NCI-H2107 treated with DMSO at 0.1 percent for 48 hours (cell line): ENCODE measurements around the gene KCNAB2.
"Not testable (repeated sequence)": the region's sequence is repeated elsewhere in the genome, so short reads cannot be mapped to it uniquely, and the experiment has no call there.

Experiments used
- DNase-seq: peaks from one replicate; lab custom pipeline; 2025; ENCODE audit not compliant: unreplicated experiment; lab: John Stamatoyannopoulos, UW

KCNAB2 gene

DNA sequence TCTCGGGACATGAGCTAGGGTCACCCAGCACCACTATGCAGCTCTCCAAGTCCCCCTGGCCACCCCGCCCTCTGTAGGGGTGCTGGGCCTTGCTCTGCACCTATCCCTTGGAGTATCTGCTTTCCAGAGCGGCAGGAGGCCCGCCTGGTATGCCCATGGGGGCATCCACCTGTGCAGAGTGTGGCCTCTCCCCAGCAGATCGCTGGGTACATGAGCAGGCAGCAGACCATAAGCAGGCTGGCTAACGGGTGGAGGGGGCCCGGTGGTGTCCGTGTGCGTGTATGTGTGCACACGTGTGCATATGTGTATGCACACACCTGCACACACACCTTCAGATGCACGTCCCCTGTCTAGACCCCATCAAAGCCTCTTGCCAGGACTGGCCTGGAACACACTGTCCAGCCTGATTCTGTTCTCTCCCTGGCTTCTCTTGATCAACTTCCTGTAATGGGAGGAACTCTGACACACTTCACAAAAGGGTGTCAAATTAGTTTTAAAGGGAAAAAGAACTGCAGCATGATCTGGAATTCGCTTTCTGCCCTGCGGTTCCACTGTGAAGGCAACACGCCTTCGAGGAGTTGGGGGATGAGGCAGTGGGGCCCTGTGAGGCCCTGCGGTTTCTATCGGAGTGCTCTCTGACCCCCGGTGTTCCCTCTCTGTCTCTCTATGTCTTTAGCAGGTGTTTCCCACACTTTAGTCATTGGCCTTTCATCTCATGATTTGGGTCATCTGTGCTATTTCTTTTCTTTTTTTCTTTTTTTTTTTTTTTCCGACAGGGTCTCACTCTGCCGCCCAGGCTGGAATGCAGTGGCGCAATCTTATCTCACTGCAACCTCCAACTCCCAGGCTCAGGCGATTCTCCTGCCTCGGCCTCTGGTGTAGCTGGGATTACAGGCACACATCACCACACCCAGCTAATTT is 36.3 kb upstream of the KCNAB2 start:
- DNase-seq = no peak

DNA sequence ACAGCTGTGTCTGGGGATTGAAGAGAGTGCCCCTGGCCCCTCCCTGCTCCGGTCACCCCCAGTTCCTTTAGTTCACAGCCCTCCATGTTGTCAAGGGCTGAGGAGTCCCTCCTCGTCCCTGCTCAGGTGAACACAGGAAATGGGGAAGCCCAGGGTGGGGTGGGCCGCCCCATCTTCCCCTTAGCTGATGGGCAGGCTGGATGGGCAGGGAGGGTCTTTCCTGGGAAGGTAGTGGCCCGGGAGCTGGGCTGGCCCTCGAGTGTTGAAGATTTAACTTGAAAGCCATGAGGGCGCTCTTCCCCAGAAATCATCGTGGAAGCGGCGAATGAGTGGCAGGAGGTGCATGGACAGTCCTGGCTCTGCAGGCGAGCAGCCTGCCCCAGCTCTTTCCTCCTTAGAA is 35.1 kb upstream of the KCNAB2 start:
- DNase-seq = no peak

DNA sequence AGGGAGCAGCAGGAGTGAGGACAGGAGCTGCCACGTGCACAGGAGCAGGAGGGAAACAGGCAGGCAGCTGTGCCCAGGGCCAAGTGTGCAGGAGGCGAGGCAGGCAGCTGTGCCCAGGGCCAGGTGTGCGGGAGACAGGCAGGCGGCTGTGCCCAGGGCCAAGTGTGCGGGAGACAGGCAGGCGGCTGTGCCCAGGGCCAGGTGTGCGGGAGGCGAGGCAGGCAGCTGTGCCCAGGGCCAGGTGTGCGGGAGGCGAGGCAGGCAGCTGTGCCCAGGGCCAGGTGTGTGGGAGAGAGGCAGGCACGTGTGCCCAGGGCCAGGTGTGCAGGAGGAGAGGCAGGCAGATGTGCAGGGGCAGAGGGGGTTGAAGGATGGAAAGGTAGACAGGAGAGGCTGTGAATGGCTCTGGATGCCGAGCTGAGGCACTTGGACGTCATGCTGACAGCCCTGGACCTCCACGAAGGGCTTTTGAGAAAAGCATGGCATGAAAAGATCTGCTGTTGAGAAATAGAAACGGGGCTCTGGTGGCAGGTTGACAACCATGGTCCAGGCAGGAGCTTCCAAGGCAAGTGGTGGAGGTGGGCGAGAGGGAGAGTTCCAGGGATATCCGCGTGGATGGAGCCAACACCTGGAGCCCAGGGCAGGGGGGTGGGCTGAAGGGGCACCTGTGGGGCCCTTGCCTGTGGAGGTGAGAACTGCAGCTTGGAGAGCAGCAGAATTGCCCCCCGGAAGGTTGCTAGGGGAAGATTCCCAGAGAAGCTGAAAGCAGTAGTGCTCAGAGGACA is 34.3 kb upstream of the KCNAB2 start:
- no peak for DNase-seq

DNA sequence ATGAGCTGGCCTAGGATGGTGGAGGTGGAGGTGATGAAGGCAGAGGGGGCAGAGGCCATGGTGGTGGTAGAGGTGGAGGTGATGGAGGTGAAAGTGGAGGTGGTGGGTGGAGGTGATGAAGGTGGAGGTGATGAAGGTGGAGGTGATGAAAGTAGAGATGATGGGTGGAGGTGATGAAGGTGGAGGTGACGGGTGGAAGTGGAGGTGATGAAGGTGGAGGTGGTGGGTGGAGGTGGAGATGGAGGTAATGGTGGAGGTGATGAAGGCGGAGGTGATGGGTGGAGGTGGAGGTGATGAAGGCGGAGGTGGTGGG is 33.8 kb upstream of the KCNAB2 start:
- no peak for DNase-seq

DNA sequence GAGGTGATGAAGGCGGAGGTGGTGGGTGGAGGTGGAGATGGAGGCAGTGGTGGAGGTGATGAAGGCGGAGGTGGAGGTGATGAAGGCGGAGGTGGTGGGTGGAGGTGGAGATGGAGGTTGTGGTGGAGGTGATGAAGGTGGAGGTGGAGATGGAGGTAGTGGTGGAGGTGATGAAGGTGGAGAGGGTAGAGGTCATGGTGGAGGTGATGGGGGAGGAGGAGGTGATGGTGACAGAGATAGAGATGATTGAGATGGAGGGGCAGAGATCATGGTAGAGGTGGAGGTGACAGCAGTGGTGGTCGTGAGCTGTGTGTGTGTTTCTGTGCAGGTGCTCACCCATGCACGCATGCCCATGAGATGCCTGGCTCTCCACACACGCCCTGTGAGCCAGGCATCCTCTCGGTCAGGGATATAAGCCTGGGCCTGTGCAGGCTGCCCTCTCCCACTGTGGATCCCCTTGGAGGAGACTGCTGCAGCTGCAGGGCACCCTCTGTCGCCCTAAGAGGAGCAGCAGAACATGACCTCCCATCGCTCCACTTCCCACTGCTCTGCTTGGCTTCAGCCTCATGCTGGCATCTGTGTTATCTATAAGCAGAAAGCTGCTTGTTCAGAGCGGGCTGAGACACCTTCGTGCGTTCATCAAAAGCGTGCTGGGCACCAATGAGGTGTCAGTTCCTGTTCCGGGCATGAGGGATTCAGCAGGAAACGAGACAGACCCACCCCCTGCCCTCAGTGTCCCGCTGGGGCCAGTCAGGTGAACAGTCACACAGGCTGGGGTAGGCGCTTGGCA is 33.0 kb upstream of the KCNAB2 start:
- no peak for DNase-seq

DNA sequence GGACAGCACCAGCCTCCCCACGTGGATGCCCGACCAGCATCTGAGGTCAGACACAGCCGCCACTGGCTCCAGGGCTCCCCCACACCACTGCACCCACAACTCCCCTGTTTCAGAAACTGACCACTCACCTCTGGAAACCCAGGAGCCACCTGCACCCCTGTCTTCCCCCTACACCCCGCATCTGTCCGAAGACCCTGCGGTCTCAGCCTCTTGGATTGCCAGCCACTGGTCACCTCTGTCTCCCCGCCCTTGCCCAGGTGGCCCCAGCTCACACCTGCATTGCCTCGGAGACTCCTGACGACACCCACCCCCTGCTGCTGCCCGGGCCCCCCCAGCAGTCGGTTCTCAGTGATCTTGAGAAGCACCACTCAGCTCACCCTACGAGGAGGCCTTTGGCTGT is 32.2 kb upstream of the KCNAB2 start:
- no peak for DNase-seq

DNA sequence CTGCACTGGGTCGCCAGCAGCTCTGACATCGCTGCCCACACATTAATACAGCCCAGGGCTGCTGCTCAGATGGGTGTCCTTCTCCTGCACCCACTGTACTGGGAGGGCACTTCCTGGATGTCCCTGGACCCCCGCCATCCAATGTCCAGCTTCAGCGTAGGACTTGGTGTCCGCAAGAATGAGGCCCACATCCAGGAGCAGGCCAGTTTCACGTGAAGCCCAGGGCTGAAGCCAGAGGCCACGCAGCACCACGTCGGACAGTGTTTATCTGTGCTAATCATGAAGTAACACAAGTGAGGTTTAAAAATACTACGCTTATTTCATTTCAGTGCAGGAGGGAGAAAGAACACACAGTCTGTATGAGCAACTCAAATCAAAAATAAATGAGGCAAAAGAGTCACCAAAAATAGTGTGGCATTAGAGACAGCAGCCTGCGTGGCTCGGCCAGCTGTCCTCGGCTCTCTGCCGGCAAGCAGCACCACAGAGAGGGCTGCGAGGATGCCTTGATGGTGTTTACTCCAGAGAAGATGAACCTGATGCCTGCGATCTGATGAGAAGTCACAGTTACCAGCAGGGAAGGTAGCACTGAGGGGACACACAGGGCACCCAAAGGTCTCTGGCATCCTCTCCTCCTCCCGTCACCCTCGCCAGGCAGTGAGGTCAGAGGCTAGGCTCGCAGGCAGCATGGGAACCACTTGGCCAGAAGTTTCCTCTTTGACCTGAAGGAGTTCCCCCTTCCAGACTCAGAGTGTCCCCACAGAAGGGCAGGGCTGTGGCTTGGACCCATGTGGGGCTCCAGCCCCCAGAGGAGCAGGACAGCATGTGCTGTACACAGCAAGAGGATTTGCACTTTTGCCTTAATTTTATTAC is 31.3 kb upstream of the KCNAB2 start:
- DNase-seq = no peak

DNA sequence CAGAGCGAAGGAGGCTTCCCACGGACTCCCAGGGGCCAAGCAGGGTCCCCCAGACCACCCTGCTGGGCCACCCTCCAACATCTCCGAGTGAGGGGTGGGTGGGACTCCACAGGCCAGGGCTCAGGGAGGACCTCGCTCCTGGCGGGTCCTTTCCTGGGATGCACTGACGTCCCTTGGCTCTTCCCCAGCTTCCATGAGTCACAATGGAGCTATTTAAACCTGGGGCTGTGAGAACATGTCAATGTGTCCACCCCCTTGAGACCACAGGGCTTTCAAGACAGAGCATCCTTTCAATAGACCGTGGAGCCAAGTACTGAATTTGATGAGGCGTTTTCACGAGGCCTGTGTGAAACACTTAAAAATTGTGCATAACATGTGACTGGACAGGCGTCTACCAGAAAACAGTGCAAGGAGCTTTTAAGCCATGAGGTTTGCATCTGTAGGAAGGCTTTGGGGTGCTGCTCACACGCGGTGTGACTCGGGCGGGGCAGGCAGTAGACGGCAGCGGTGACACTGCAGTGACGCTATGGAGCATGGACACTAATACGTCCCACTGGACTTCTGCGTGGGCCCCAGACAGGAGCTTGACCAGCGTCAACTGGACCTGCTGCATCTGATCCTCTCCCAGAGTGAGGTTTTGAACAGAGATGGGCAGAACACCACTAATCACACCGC is 29.4 kb upstream of the KCNAB2 start:
- DNase-seq = no peak

DNA sequence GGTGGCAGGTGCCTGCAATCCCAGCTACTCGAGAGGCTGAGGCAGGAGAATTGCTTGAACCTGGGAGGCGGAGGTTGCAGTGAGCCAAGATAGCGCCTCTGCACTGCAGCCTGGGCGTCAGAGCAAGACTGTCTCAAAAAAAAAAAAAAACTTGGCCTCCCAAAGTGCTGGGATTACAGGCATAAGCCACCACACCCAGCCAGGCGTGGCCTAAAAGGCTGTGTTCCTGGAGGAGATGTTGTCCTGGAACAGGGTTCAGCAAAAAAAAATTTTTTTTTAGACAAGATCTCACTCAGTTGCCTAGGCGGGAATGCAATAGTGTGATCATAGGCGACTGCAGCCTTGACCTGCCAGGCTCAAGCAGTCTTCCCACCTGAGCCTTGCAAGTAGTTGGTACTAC is 28.0 kb upstream of the KCNAB2 start:
- not testable (repeated sequence) for DNase-seq

DNA sequence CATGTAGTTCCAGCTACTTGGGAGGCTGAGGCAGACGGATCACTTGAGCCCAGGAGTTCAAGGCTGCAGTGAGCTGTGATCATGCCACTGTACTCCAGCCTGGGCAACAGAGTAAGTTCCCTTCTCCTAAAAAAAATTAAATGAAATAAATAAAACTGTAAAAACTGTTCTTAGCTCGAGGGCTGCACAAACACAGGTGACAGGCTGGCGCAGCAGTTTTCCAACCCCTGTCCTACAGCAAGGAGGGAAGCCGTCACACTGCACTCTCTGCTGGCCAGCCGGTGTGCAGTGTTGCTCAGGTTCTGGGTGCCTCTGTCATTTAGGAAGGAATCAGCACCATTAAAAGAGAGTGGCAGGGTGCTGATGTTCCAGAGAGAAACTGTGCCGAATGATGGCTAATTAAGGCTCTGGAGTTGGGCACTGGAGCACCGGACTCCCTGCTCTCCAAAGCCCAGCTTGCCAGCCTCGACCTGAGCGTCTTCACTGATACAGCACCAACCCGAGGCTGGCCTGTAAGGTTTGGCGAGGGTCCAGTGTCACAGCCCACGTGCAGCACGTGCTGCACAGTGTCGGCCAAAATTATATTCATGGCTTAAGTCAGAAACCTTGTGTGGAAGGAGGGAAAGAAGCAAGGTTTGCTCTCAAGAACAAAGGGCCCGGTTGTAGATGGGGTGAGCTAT is 26.4 kb upstream of the KCNAB2 start:
- no peak for DNase-seq

DNA sequence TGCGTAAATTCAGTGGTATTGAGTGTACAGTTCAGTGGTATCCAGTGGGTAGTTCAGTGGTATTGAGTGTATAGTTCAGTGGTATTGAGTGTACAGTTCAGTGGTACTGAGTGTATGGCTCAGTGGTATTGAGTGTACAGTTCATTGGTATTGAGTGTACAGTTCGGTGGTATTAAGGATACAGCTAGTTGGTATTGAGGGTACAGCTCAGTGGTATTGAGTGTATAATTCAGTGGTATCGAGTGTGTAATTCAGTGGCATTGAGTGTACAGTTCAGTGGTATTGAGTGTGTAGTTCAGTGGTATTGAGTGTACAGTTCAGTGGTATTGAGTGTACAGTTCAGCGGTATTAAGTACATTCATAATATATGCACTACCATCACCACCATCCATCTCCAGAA is 23.5 kb upstream of the KCNAB2 start:
- no peak for DNase-seq

DNA sequence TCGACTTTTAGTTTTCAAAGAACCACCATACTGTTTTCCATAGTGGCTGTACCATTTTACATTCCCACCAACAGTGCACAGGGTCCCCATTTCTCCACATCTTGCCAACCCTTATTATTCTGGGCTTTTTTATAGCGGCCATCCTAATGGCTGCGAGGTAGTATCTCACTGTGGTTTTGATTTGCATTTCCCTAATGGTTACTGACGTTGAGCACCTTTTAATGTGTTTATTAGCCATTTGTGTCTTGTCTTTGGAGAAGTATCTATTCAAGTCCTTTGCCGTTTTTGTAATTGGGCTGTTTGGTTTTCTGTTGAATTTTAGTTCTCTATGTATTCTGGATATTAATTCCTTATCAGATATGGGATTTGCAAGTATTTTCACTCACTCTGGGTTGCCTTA is 22.3 kb upstream of the KCNAB2 start:
- no peak for DNase-seq

DNA sequence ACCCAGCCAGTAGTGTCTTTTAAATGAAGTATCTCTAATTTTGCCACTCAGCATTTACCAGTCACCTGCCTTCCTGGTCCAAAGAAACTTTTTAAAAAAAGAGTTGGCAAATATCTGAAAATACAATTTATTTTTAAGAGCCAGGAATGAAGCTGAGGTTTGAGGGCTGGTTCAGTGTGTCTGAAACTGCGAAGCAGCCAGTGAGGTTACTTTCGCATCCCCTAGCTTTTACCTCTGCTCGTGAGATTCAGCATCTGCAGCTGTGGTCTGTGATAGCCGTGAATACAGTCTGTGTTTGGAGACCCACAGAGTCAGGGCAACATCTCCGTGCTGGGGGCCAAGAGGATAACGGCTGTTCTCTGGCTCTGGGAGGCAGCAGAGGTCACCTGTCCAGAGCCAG is 21.3 kb upstream of the KCNAB2 start:
- DNase-seq = no peak

DNA sequence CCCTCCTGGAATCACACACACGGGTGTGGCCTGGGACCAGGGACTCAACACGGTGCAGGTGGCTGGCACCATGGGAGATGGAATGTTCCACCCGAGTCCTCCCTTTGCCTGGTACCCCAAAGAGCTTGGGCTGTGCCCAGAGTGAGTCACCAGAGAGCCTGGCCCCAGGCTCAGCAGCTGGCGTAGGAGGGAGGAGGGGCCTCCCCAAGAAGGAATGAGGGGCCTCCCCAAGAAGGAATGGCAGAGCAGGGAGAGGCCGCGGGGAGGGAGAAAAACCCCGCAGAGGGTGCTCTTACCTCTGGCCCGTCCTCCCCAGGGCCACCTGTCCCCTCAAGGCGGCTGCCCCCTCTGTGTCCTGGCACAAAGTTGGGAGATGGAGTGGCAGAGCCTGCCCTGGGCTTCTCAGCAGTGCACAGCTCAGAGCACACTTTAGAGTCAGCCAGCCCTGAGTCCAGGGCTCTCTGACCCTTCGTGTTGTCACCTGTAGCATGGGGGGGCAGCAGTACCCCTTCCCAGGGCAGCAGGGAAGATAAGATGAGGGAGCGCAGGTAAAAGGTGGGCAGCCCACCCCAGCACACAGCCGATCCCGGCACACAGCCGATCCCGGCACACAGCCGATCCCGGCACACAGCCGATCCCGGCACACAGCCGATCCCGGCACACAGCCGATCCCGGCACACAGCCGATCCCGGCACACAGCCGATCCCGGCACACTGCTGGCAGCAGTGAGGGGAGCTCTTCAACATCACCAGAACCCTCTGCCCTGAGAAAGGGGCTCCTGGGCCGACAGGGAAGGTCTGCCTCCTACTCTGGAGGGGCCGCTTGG is 20.2 kb upstream of the KCNAB2 start:
- DNase-seq = no peak

DNA sequence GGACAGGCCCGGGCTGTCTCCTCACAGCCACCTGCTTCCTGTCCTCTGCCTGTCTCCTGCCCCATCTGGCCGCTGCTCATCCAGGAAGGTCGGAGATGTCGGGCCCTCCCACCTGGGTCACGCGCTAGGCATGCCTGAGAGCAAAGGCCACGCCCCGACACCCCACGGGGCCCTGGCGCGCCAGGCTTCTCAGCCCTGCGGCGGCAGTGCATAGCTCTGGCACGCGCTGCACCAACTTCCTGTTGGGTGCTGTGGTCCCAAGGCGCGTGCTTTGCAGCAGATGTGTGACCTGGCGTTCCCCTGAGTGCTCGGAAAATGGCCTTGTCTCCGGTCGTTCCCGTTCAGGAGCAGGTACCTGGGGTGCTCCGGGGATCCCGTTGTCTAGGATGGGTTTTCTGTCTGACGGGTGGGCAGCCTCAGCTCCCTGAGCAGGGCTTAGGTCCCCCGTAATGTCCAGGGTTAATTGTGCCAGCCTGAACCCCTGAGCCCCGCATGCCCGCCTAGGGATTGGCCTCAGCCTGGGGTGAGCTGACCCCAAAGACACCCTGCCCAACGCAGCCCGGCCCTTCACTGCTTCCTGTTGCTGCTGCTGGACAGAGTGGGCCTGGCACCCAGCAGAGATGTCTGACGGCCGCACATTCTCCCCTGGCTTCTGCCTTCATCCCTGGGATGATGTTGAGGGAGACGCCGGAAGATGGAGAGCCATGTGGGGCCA is 19.4 kb upstream of the KCNAB2 start:
- no peak for DNase-seq

DNA sequence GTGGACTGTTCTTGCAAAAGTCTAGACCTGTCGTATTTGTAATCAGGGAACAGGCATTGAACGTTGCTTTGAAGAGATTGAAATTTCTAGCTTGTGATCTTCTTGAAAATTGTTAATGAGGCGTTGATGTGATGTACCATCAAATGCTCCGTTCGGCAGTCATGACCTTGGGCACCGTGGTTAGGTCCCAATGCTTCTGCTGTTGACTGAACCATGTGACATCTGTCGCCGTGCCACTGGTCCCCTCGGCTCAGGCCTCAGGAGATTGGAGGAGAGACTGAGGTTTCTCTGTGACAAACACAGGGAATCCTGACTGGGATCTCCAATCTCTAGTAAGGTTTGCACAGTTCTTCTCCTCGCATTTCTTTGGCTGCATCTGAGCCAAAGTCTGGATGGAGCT is 18.1 kb upstream of the KCNAB2 start:
- DNase-seq = no peak

DNA sequence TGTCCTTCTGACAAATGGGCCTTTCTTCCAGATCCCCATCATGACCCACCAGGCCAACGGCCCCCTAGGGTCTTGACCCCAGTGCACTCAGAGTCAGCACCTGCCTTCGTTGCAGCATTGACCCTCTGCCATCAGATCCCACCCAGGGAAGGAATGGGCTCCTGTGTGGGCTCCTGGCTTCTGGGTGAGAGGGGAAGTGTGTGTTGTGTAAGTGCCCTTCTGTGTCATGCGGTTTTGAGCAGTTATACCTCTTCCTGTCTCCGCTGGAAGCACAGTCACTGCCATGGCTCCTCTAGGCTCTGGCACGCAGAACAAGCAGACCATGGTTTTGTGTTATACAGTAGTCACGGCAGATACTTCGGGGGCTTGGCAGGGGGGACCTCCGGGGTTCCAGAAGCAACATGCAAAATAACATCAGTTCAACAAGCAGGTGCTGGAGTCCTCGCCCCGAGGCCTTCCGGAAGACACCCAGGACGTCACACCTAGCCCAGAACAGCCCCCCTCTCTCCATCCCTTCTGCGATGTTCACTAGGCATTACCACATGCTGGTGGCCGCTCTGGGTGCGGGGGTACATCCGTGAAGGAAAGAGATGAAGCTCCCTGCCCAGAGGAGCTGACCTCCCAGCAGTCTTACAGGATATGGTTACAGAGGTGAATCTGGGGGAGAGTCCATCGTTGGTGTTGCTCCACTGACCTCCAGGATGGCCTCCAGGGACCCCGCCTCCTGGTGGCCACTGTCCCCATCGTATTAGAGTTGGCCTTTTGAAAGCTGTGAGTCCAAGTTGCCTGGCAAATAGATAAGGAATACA is 17.4 kb upstream of the KCNAB2 start:
- DNase-seq = no peak
